Activated CD4-positive, alpha-beta T cell treated with anti-CD3 and anti-CD28 coated beads, Interleukin-2, amount 50 U/mL, for 4 hours (primary cell): ENCODE results near the gene C14orf132.
"Not testable (repeated sequence)": the region's sequence is repeated elsewhere in the genome, so short reads cannot be mapped to it uniquely, and the experiment has no call there.

Experiments
- DNase-seq, 2 experiments: peaks; one replicate each; pipeline ENCODE4 v3.0.0-alpha.2; 2020

C14orf132 gene

GRCh38 chr14:96038920-96039632 is at the start of gene C14orf132:
Gene C14orf132, plus strand, starts transcription at chr14:96039362. Its CDS starts 139 bp downstream, at chr14:96039501.
- peak; percentile 42 to 51 for DNase-seq

DNA sequence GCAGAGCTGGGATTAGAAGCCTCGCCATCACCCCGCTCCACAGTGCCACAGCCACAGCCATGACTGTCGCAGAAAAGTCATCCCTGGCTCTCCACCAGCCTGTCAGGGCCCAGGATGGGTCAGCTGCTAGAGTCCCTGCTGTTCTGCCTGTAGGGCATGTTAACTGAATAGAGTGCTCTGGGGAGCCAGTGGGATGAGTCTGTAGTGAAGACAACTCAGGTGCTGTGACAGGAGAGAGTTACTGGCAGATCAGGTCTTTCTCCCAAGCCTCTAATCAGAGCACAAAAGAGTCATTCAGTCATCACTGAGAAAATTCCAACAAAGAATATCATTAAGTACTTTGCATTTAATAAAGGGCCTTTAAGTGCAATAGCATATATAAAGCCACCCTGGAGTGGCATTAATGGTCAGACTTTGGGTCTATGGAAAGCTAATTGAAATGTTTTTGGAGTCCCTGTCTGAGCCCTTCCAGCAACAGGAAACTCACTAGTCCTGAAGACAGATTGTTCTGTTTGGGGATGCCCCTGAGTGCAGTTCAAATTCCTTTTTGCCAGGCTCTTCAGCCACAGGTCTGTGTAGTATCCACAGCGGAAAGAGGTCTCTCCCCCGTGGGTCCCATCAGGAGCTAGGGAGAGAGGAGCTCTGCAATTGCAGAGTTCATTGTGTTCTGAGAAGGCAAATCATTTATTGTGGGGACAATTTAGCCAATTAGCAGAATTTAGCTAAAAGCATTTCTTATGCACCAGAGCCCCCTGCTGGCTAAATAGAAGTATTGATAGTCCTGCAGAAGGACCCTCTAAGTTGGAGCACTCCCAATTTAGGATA is 45.2 kb upstream of the C14orf132 start:
- peak in 1 of 2 experiments; percentile 13 for DNase-seq

DNA sequence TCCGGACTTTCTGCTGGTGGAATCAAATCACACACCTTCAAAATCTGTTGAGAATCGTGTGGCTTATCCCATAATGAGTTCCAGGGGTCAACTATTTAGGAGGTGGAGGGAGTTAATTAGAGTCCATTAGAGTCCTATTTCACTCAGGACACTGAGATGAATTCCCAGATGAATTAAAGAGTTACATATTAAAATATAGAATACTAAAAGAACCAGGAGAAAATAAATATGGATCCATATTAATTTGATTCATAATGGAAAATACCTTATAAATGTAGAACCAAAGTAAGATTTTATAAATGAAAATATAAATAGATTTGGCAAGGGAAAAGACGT is 44.6 kb upstream of the C14orf132 start:
- DNase-seq: no peak

- no peak for DNase-seq
Observed at GRCh38 chr14:95998656-95999055, 40.5 kb upstream of the C14orf132 start.

- no peak for DNase-seq
Observed at GRCh38 chr14:96001866-96002497, 37.2 kb upstream of the C14orf132 start.

GRCh38 chr14:96002498-96002884 is 36.7 kb upstream of the C14orf132 start:
- no peak for DNase-seq

DNA sequence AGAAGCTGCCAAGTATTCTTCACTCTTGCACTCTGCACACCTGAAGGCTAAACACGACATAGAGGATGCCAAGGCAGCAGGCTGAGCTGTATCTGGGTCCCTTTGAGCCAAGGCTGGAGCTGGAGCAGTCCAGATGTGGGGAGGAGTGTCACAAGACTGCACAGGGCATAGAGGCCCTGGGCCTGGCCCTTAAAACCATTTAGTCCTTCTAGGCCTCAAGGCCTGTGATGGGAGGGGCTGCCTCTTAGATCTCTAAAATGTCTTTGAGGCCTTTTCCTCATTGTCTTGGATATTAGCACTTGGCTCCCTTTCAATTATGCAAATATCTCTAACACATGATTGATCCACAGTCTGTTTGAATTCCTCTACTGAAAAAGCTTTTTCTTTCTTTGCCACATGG is 28.0 kb upstream of the C14orf132 start:
- DNase-seq: no peak

- DNase-seq: no peak
Observed at GRCh38 chr14:96011607-96012006, 27.6 kb upstream of the C14orf132 start.

- DNase-seq: not testable (repeated sequence)
Observed at GRCh38 chr14:96012757-96013156, 26.4 kb upstream of the C14orf132 start.

GRCh38 chr14:96014176-96014575 is 25.0 kb upstream of the C14orf132 start:
- DNase-seq: no peak

GRCh38 chr14:96016501-96017160 is 22.5 kb upstream of the C14orf132 start:
- DNase-seq: no peak

GRCh38 chr14:96017882-96018281 is 21.3 kb upstream of the C14orf132 start:
- DNase-seq: no peak

DNA sequence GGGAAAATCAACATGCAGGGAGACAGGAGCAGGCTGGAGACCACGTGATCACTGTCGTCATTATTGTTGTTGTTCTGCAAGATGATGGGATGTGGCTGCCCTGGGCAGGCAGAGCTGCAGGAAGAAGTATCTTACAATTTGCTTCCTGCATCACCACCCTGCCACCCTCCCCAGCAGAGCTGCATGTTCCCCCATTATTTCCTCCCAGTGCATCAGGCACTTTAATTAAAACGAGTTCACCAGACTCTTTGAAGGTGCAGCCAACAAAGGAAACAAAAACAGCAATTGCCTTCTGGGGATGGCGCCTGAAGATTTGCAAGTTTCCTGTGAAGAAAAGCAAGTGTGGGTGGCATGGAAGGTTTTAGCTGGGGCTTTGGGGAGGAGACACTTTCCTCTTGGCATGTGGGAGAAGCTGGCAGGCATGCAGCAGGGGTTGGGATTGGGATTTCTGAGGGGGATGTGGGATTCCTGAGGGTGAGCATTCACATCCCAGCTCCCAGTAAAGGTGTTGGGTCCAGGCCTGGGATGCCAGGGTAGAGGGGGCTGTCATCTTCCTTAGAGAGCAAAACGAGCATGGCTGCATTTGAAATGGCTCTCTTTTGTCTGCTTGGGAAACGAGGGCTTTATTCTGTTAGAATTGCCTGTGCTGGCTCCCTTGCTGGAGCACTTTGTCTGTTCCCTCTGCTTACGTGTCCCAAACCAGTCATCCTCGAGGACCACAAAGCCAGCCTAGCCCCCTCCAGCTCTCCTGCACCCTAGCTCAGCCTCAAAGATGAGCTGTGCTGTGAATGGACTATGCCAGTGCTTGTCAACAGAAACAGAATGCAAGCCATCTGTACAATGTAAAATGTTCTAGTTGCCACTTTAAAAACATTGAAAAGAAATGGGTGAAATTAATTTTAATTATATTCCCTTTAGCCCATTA is 11.5 kb upstream of the C14orf132 start:
- no peak for DNase-seq

- no peak for DNase-seq
Observed at GRCh38 chr14:96029089-96029645, 10.0 kb upstream of the C14orf132 start.

GRCh38 chr14:96030108-96030760 is 8.9 kb upstream of the C14orf132 start:
- DNase-seq: no peak

GRCh38 chr14:96031691-96032090 is 7.5 kb upstream of the C14orf132 start:
- no peak for DNase-seq

DNA sequence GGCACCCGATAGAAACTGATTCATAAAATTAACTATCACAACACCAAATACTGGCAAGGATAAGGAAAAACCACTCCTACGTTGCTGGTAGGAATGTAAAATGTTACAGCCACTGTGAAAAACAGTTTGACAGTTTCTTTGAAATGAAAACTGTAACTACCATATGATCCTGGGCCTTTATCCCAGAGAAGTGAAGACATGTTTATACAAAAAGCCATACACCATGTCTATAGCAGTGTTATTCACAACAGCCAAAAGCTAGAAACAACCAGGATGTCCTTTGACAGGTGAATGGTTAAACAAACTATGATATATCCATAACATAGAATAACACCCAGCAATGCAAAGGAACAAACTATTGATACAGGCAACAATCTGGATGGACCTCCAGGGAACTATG is 3.7 kb upstream of the C14orf132 start:
- DNase-seq: no peak

DNA sequence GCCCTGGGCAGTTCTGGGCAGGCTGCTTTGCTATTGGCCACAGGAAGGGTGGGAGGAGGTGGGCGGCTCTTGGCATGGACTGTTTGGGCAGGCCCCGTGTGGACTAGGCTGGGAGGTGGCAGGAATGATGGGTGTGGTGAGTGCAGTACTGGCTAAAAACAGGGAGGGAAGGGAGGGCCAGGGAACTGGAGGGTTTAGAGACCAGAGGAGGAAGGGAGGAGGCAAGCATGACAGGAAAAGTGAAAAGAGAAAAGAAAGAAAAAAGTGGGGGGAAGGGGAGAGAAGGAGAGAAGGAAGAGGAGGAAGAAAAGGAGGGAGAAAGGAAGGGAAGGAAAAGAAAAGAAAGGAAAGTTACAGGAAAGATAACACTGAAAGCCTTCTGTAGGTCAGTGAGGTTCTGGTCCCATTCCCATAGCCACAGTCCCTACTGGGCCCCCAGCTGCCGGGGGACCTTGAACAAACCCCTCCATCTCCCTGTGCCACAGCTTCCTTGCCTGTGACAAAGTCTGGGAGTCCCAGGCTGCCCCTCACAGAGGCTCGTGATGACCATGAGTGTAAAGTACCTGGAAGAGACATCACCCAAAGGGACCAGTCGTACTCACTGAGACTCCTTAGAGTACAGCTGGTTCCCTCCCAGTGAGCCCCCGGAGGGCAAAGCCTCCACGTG is 1.1 kb upstream of the C14orf132 start:
- no peak for DNase-seq

DNA sequence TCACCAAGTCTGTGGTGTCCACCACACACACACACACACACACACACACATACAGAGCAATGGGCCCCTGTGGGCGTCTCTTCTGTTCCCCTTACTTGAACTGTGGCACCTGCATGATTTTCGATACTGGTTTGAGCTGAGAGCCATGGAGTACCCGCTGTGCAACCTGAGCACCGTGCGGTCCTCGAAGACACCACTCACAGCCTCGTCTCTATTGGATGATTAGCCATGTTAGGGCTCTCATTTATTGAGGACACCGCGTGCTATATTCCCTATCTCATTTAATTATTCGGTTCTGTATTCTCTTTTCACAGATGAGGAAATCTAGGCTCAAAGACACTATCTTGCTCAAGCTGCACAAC is 623 bp upstream of the C14orf132 start:
- DNase-seq: no peak

GRCh38 chr14:96039633-96040311 is 610 bp downstream of the C14orf132 start:
- no peak for DNase-seq
